GM10248 (cell line): ENCODE results near the gene CD74.

ENCODE experiments used
- CTCF ChIA-PET: fragments of 300-600 bp; sonication (Branson Sonifier 250); formaldehyde crosslinking; extraction: SDS; loops from one replicate; lab custom pipeline; 2021; ENCODE audit warnings: antibody characterized with exemption; lab: Yijun Ruan, JAX
- POLR2A ChIA-PET: fragments of 350-650 bp; sonication (Branson Sonifier 250); formaldehyde crosslinking; extraction: SDS; loops from one replicate; lab custom pipeline; 2020; ENCODE audit warnings: antibody characterized with exemption; lab: Yijun Ruan, JAX
- DNase-seq: peaks from one replicate; pipeline ENCODE4 v3.0.0; 2012; ENCODE audit errors: extremely low spot score
- CTCF ChIP-seq: IDR thresholded peaks from 2 replicates; pipeline ENCODE4 v1.5.1; 2012; ENCODE audit warnings: mild to moderate bottlenecking, low read depth; ENCODE audit errors: extremely low read depth, missing control alignments, control extremely low read depth

CD74 gene

DNA sequence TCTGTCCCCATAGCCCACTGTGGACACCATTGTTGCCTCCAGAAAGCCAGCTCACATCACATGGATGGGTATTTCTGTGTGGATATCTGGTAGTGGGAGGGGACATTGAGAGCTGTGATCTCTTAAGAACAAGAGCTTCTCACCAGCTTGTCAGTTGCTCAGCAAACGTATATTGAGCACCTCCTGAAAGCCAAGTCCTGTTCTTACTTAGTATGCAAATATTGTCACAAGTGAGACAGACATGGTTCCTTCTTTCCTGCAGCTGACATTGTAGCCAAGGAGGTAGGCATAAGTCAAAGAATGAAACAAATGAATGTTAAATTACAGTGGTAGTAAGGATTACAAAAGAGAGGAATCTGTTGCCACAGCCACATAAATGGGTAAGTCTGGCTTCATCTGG is 51.4 kb downstream of the CD74 start:
- no peak for DNase-seq
- ChIA-PET POLR2A (interaction anchor here (1.0 kb wide), 1 partner anchor 49 kb away, joined by 5 read pairs; no protein-coding TSS in a partner anchor), CTCF (interaction anchor here (1.0 to 7.4 kb wide), 7 partner anchors 10 to 184 kb away, joined by 3 to 41 read pairs (median 4); partner anchors contain the start of gene CD74)
- TF ChIP-seq CTCF = no peak

DNA sequence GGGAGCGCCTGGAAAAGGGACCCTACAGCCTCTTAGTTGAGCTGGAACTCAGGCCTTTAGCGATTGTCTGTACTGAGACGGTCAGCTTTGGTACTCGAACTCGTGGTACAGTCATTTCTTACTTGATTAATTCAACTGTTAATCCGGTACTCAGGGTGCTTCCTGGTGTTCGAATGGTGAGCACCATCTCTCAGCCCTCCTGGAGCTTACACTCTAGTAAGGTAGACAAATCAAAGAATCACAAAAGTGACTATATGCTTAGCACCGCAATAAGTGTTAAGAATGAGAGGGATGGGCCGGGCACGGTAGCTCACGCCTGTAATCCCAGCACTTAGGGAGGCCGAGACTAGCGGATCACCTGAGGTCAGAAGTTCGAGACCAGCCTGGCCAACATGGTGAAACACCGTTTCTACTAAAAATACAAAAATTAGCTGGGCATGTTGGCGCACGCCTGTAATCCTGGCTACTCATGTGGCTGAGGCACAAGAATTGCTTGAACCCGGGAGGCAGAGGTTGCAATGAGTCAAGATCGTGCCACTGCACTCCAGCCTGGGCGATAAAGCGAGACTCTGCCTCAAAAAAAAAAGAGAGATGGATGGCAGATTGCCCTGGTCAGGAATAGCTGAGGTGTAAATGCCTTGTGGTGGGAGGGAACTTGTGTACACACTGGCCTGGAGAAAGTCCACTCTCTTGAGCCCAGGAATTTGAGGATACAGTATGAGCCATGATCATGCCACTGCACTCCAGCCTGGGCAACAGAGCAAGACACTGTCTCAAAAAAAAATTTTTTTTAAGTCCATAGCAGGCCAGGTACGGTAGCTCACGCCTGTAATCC is 54.2 kb downstream of the CD74 start:
- ChIA-PET POLR2A (no interaction called here), CTCF (interaction anchor here (1.0 to 1.4 kb wide), 2 partner anchors 9 to 75 kb away, joined by 3 to 4 read pairs; no protein-coding TSS in a partner anchor)
- no peak for DNase-seq
- TF ChIP-seq CTCF = no peak

GRCh38 chr5:150357326-150358260 is 55.1 kb downstream of the CD74 start, which contains the start of gene TCOF1:
TSS of gene TCOF1 (plus strand) at chr5:150357697. CDS start at chr5:150357747, 50 bp downstream.
- TF ChIP-seq CTCF = no peak
- POLR2A ChIA-PET = no interaction called here
- CTCF ChIA-PET = interaction anchor here (1.0 to 1.4 kb wide), 2 partner anchors 8 to 76 kb away, joined by 3 to 4 read pairs; no protein-coding TSS in a partner anchor
- DNase-seq = peak; percentile 97

GRCh38 chr5:150356575-150357294 is 56.0 kb downstream of the CD74 start:
- no peak for TF ChIP-seq CTCF
- ChIA-PET POLR2A (no interaction called here), CTCF (no interaction called here)

GRCh38 chr5:150355791-150356190 is 56.9 kb downstream of the CD74 start:
- TF ChIP-seq CTCF = no peak
- no peak for DNase-seq
- ChIA-PET POLR2A (no interaction called here), CTCF (interaction anchor here (1.3 kb wide), 1 partner anchor 34 kb away, joined by 3 read pairs; no protein-coding TSS in a partner anchor)

More at GRCh38 chr5:150356575-150357294, 56.0 kb downstream of the CD74 start:
- no peak for DNase-seq
